Osteoblast (primary cell): ENCODE data around the gene STYXL1. TPM values are rescaled to one million over a fixed set of nuclear protein-coding genes. Genes with fewer than 3 reads are reported as not detected.

Source experiments
- DNase-seq: peaks from one replicate; pipeline ENCODE4 v3.0.0; 2011; ENCODE audit warnings: low spot score, mixed read lengths; ENCODE audit not compliant: insufficient read length; ENCODE audit errors: missing footprints
- H2AFZ ChIP-seq: 2 replicates; pipeline ENCODE4 v1.6.0; 2011; ENCODE audit warnings: mild to moderate bottlenecking, low read length
- H3K27ac ChIP-seq: 2 replicates; pipeline ENCODE4 v1.5.1; 2011; ENCODE audit warnings: mild to moderate bottlenecking, low read depth, low read length, moderate library complexity
- H3K27me3 ChIP-seq: 2 replicates; pipeline ENCODE4 v1.6.0; 2012; ENCODE audit warnings: mild to moderate bottlenecking, control low read depth, inconsistent platforms, low read length, moderate library complexity; ENCODE audit not compliant: insufficient read depth
- H3K36me3 ChIP-seq: 2 replicates; pipeline ENCODE4 v1.5.1; 2011; ENCODE audit warnings: mild to moderate bottlenecking, low read length, control low read depth, moderate library complexity; ENCODE audit not compliant: insufficient read depth
- H3K4me1 ChIP-seq: 2 replicates; pipeline ENCODE4 v1.5.1; 2011; ENCODE audit warnings: mild to moderate bottlenecking, low read length, control low read depth, moderate library complexity; ENCODE audit not compliant: insufficient read depth
- H3K4me2 ChIP-seq: 2 replicates; pipeline ENCODE4 v1.6.0; 2011; ENCODE audit warnings: mild to moderate bottlenecking, low read length; ENCODE audit not compliant: insufficient read depth
- H3K4me3 ChIP-seq: fragments of 200-600 bp; sonication (generic); 3 replicates; pipeline ENCODE4 v1.5.1; 2012; ENCODE audit warnings: mild to moderate bottlenecking, low read length, inconsistent platforms; ENCODE audit not compliant: insufficient read depth
- H3K79me2 ChIP-seq: 2 replicates; pipeline ENCODE4 v1.6.0; 2012; ENCODE audit warnings: mild to moderate bottlenecking, low read length, control low read depth, inconsistent platforms; ENCODE audit not compliant: insufficient read depth
- H3K9me3 ChIP-seq: 2 replicates; pipeline ENCODE4 v1.5.1; 2011; ENCODE audit warnings: low read depth, low read length, control low read depth
- H4K20me1 ChIP-seq: 2 replicates; pipeline ENCODE4 v1.6.0; 2012; ENCODE audit warnings: mild to moderate bottlenecking, low read length, control low read depth; ENCODE audit not compliant: insufficient read depth
- CTCF ChIP-seq: IDR thresholded peaks from 2 replicates; pipeline ENCODE4 v1.5.1; 2011; ENCODE audit warnings: mild to moderate bottlenecking, low read depth, low read length, moderate library complexity; ENCODE audit errors: extremely low read depth
- total RNA-seq: library from RNA; depleted of rRNA; stranded (reverse); fragments of >200 nt; gene quantifications from 2 replicates; pipeline ENCODE4 v1.2.3, GENCODE V29; 2012

The STYXL1 gene
- total RNA-seq, 1 donor: 23.9 TPM

- Histone ChIP-seq H3K27me3 (no peaks in the 10 kb centered on the region), H3K4me1 (peaks cover 15% of the 10 kb centered on the region), H3K4me2 (no peak overlapping the region), H3K79me2 (no peaks in the 10 kb centered on the region), H2AFZ (no peak overlapping the region), H3K27ac (no peak overlapping the region), H3K9me3 (no peaks in the 10 kb centered on the region), H3K4me3 (no peak overlapping the region), H4K20me1 (no peaks in the 10 kb centered on the region), H3K36me3 (no peaks in the 10 kb centered on the region)
- no peak for DNase-seq
- TF ChIP-seq CTCF: no peak
Observed at GRCh38 chr7:76080204-76080603, 32.4 kb upstream of the STYXL1 start.

DNA sequence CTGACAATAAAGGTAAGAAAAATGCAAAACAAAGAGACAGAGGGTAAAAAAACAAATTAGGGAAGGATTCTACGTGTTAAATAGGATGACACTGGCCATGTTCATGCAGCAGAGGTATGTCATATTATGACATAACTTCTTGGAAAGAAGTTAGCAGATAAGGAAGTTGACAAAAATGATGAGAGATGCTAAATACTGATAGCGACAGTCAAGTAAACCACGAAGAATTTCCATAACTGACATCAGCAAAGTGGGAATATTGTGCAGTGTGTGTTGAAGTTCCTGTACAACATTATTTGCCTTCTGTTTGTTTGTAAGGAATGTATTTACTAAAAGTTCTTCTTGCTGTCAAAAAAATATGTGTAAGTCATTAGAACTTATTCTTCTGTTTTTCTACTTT, 29.6 kb upstream of the STYXL1 start:
- Histone ChIP-seq H3K27ac (no peak overlapping the region), H4K20me1 (no peaks in the 10 kb centered on the region), H3K4me2 (no peak overlapping the region), H2AFZ (no peak overlapping the region), H3K27me3 (no peaks in the 10 kb centered on the region), H3K4me1 (peaks cover 6% of the 10 kb centered on the region), H3K4me3 (no peak overlapping the region), H3K79me2 (no peaks in the 10 kb centered on the region), H3K36me3 (no peaks in the 10 kb centered on the region), H3K9me3 (no peaks in the 10 kb centered on the region)
- no peak for TF ChIP-seq CTCF
- DNase-seq: no peak

DNA sequence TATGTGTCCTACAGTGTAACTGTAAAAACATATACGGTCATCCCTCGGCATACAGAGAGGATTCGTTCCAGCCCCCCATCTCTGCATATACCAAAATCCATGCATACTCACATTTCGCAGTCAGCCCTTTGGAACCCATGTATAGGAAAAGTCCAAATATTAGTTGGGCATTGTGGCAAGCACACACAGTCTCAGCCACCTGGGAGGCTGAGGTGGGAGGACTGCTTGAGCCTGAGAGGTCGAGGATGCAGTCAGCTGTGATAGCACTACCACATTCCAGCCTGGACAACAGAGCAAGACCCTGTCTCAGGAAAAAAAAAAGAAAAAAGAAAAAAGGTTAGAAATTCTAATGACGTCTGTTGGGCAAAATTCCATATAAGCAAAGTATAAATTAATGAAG, 29.2 kb upstream of the STYXL1 start:
- Histone ChIP-seq H4K20me1 (no peaks in the 10 kb centered on the region), H3K4me3 (no peak overlapping the region), H3K4me2 (no peak overlapping the region), H3K27me3 (no peaks in the 10 kb centered on the region), H3K9me3 (no peaks in the 10 kb centered on the region), H3K4me1 (peaks cover 3% of the 10 kb centered on the region), H3K27ac (no peak overlapping the region), H3K79me2 (no peaks in the 10 kb centered on the region), H3K36me3 (no peaks in the 10 kb centered on the region), H2AFZ (no peak overlapping the region)
- TF ChIP-seq CTCF: no peak
- no peak for DNase-seq

GRCh38 chr7:76074972-76075370, 27.2 kb upstream of the STYXL1 start:
- Histone ChIP-seq H4K20me1 (no peaks in the 10 kb centered on the region), H3K36me3 (no peaks in the 10 kb centered on the region), H3K27ac (no peak overlapping the region), H2AFZ (no peak overlapping the region), H3K4me2 (no peak overlapping the region), H3K9me3 (no peaks in the 10 kb centered on the region), H3K4me1 (no peaks in the 10 kb centered on the region), H3K79me2 (no peaks in the 10 kb centered on the region), H3K27me3 (no peaks in the 10 kb centered on the region), H3K4me3 (no peak overlapping the region)
- no peak for TF ChIP-seq CTCF
- DNase-seq: peak; percentile 50
